Stomach (tissue), 4 donors: ENCODE results near the gene PROS1.
"Not testable (repeated sequence)": the region's sequence is repeated elsewhere in the genome, so short reads cannot be mapped to it uniquely, and the experiment has no call there.

Experiments
- EP300 ChIP-seq: sonication (generic); formaldehyde crosslinking; IDR thresholded peaks from one replicate; pipeline ENCODE4 v1.6.1; 2017; ENCODE audit warnings: antibody characterized with exemption
- POLR2A ChIP-seq, 4 donors: fragments of 450-650 bp; IDR thresholded peaks; one replicate each; pipeline ENCODE4 v1.6.1; 2016; ENCODE audit warnings: antibody characterized with exemption in 4 of 4, control low read depth in 2 of 4, mild to moderate bottlenecking in 1 of 4, moderate library complexity in 1 of 4
- POLR2AphosphoS5 ChIP-seq, 3 donors: sonication (generic); formaldehyde crosslinking; IDR thresholded peaks; one replicate each; pipeline ENCODE4 v1.6.1; 2016; ENCODE audit warnings: antibody characterized with exemption in 3 of 3
- TF ChIP-seq, protein P1 (sequence below), 7 experiments: fragments of 450-650 bp in 4 of 7; fragments of 200-600 bp in 3 of 7; sonication (generic) in 3 of 7; IDR thresholded peaks; one replicate each; pipeline ENCODE4 v1.5.1; 2016 to 2019; ENCODE audit warnings: antibody characterized with exemption in 7 of 7, control low read depth in 2 of 7, mild to moderate bottlenecking in 1 of 7

GRCh38 chr3:93917546-93918029 is 56.1 kb downstream of the PROS1 start:
- TF ChIP-seq POLR2A (IDR thresholded peaks at IDR 0.05); POLR2AphosphoS5 (IDR thresholded peaks at IDR 0.05); EP300: not testable (repeated sequence)
- TF ChIP-seq, protein P1, sequence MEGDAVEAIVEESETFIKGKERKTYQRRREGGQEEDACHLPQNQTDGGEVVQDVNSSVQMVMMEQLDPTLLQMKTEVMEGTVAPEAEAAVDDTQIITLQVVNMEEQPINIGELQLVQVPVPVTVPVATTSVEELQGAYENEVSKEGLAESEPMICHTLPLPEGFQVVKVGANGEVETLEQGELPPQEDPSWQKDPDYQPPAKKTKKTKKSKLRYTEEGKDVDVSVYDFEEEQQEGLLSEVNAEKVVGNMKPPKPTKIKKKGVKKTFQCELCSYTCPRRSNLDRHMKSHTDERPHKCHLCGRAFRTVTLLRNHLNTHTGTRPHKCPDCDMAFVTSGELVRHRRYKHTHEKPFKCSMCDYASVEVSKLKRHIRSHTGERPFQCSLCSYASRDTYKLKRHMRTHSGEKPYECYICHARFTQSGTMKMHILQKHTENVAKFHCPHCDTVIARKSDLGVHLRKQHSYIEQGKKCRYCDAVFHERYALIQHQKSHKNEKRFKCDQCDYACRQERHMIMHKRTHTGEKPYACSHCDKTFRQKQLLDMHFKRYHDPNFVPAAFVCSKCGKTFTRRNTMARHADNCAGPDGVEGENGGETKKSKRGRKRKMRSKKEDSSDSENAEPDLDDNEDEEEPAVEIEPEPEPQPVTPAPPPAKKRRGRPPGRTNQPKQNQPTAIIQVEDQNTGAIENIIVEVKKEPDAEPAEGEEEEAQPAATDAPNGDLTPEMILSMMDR (IDR thresholded peaks at IDR 0.05), result not testable (repeated sequence)
